ENCODE measurements around the gene SLC44A5. TPM values are rescaled to one million over a fixed set of nuclear protein-coding genes. Genes with fewer than 3 reads are reported as not detected.
"Not testable (repeated sequence)": the region's sequence is repeated elsewhere in the genome, so short reads cannot be mapped to it uniquely, and the experiment has no call there.

The SLC44A5 gene
- total and polyA plus RNA-seq, 2 donors (not counting 1 experiment from before 2014, with no cell fraction given), result 2.8 to 4.2 TPM

- H4K20me1 ChIP-seq (ENCODE audit: control insufficient read depth, insufficient read depth, low read length, poor library complexity, severe bottlenecking), result no peaks in the 10 kb centered on the region
- no peak for ATAC-seq (ENCODE audit: low read depth)
- no peaks in the 10 kb centered on the region for H3K36me3 ChIP-seq (replicated peaks in 1 of 2; ENCODE audit: control extremely low read depth in 1 of 2, control insufficient read depth in 1 of 2, extremely low read depth in 1 of 2, insufficient read depth in 2 of 2, low read length in 1 of 2)
- H3K27ac ChIP-seq (ENCODE audit: low read length in 2 of 2), result no peak overlapping the region
- WGBS (ENCODE audit: insufficient coverage), result 94% methylated on average over 4 of the region's 4 CpGs
- H3K27me3 ChIP-seq (replicated peaks in 1 of 4; ENCODE audit: control extremely low read depth in 1 of 4, control insufficient read depth in 3 of 4, insufficient read depth in 4 of 4, low read length in 3 of 4), result no peaks in the 10 kb centered on the region
- no peak overlapping the region for H3K4me2 ChIP-seq (replicated peaks; ENCODE audit: low read depth, low read length, poor library complexity, severe bottlenecking)
- H3K79me2 ChIP-seq (ENCODE audit: control insufficient read depth, insufficient read depth, low read length), result no peaks in the 10 kb centered on the region
- no peak for DNase-seq
- no peak overlapping the region for H3K9ac ChIP-seq (ENCODE audit: low read length)
- Mint-ChIP-seq H3K9me3 (ENCODE audit: insufficient read depth) (no peaks in the 10 kb centered on the region), H3K27me3 (peaks cover 3% of the 10 kb centered on the region), H3K27ac (no peak overlapping the region), H3K4me3 (no peak overlapping the region), H3K4me1 (peaks cover 34% of the 10 kb centered on the region)
- H2AFZ ChIP-seq (ENCODE audit: insufficient read depth, low read depth, low read length, poor library complexity, severe bottlenecking), result no peak overlapping the region
- ChIA-PET CTCF (interaction anchor here (1.6 to 2.5 kb wide), 2 partner anchors 8 to 25 kb away, joined by 5 to 13 read pairs; no protein-coding TSS in a partner anchor), POLR2A (no interaction called here)
- TF ChIP-seq EZH2 (IDR thresholded peaks at IDR 0.05; ENCODE audit: borderline replicate concordance, insufficient read depth, low read depth, low read length, poor library complexity, severe bottlenecking) (no peak), CTCF (IDR thresholded peaks at IDR 0.05) (no peak)
- H3K9me3 ChIP-seq (ENCODE audit: control extremely low read depth in 1 of 3, control insufficient read depth in 2 of 3, insufficient read depth in 1 of 3, low read length in 2 of 3), result peaks cover 0 to 6% (median 0%) of the 10 kb centered on the region in 3 donors
- intact Hi-C loops (cut with micrococcal nuclease), result no loop called here
- H3K4me3 ChIP-seq (ENCODE audit: control extremely low read depth in 1 of 5, extremely low read depth in 1 of 5, insufficient read depth in 1 of 5, low read depth in 2 of 5, low read length in 4 of 5), result no peak overlapping the region
- H3K4me1 ChIP-seq (ENCODE audit: control insufficient read depth in 2 of 2, insufficient read depth in 2 of 2, low read length in 2 of 2), result peaks cover 14% of the 10 kb centered on the region in 2 donors
These were observed 352.6 kb downstream of the SLC44A5 start for GRCh38 chr1:75258351-75258750.

GRCh38 chr1:75257424-75257823 lies 353.5 kb downstream of the SLC44A5 start:
- Mint-ChIP-seq H3K4me1 (peaks cover 37% of the 10 kb centered on the region), H3K4me3 (no peak overlapping the region), H3K27ac (no peak overlapping the region), H3K9me3 (ENCODE audit: insufficient read depth) (no peaks in the 10 kb centered on the region), H3K27me3 (peaks cover 3% of the 10 kb centered on the region)
- Histone ChIP-seq H4K20me1 (ENCODE audit: control insufficient read depth, insufficient read depth, low read length, poor library complexity, severe bottlenecking) (no peaks in the 10 kb centered on the region), H3K4me1 (ENCODE audit: control insufficient read depth in 2 of 2, insufficient read depth in 2 of 2, low read length in 2 of 2) (peaks cover 14% of the 10 kb centered on the region in 2 donors), H3K4me2 (replicated peaks; ENCODE audit: low read depth, low read length, poor library complexity, severe bottlenecking) (no peak overlapping the region), H3K27ac (ENCODE audit: low read length in 2 of 2) (no peak overlapping the region), H3K79me2 (ENCODE audit: control insufficient read depth, insufficient read depth, low read length) (no peaks in the 10 kb centered on the region), H3K9me3 (ENCODE audit: control extremely low read depth in 1 of 3, control insufficient read depth in 2 of 3, insufficient read depth in 1 of 3, low read length in 2 of 3) (peaks cover 0 to 6% (median 0%) of the 10 kb centered on the region in 3 donors), H2AFZ (ENCODE audit: insufficient read depth, low read depth, low read length, poor library complexity, severe bottlenecking) (no peak overlapping the region), H3K9ac (ENCODE audit: low read length) (no peak overlapping the region), H3K27me3 (replicated peaks in 1 of 4; ENCODE audit: control extremely low read depth in 1 of 4, control insufficient read depth in 3 of 4, insufficient read depth in 4 of 4, low read length in 3 of 4) (no peaks in the 10 kb centered on the region), H3K36me3 (replicated peaks in 1 of 2; ENCODE audit: control extremely low read depth in 1 of 2, control insufficient read depth in 1 of 2, extremely low read depth in 1 of 2, insufficient read depth in 2 of 2, low read length in 1 of 2) (no peaks in the 10 kb centered on the region), H3K4me3 (ENCODE audit: control extremely low read depth in 1 of 5, extremely low read depth in 1 of 5, insufficient read depth in 1 of 5, low read depth in 2 of 5, low read length in 4 of 5) (no peak overlapping the region)
- ChIA-PET POLR2A (no interaction called here), CTCF (interaction anchor here (1.1 to 2.5 kb wide), 4 partner anchors 9 to 24 kb away, joined by 3 to 13 read pairs (median 5); no protein-coding TSS in a partner anchor)
- DNase-seq, result no peak
- 57% methylated on average over 2 of the region's 2 CpGs for WGBS (ENCODE audit: insufficient coverage)
- ATAC-seq (ENCODE audit: low read depth), result no peak
- intact Hi-C loops (cut with micrococcal nuclease), result no loop called here
- TF ChIP-seq EZH2 (IDR thresholded peaks at IDR 0.05; ENCODE audit: borderline replicate concordance, insufficient read depth, low read depth, low read length, poor library complexity, severe bottlenecking) (no peak), CTCF (IDR thresholded peaks at IDR 0.05) (no peak)

- WGBS (ENCODE audit: insufficient coverage), result no CpG with 5 or more reads among the region's 4 CpGs
- H3K9ac ChIP-seq (ENCODE audit: low read length); ATAC-seq (ENCODE audit: low read depth); H2AFZ ChIP-seq (ENCODE audit: insufficient read depth, low read depth, low read length, poor library complexity, severe bottlenecking); intact Hi-C loops (cut with micrococcal nuclease); H3K9me3 Mint-ChIP-seq (ENCODE audit: insufficient read depth); H3K36me3 ChIP-seq (replicated peaks in 1 of 2; ENCODE audit: control extremely low read depth in 1 of 2, control insufficient read depth in 1 of 2, extremely low read depth in 1 of 2, insufficient read depth in 2 of 2, low read length in 1 of 2); H3K27ac ChIP-seq (ENCODE audit: low read length in 2 of 2); H3K4me2 ChIP-seq (replicated peaks; ENCODE audit: low read depth, low read length, poor library complexity, severe bottlenecking); H3K4me1 ChIP-seq (ENCODE audit: control insufficient read depth in 2 of 2, insufficient read depth in 2 of 2, low read length in 2 of 2); H3K27ac Mint-ChIP-seq; H3K4me3 Mint-ChIP-seq; H3K27me3 Mint-ChIP-seq; H3K79me2 ChIP-seq (ENCODE audit: control insufficient read depth, insufficient read depth, low read length); DNase-seq; H3K9me3 ChIP-seq (ENCODE audit: control extremely low read depth in 1 of 3, control insufficient read depth in 2 of 3, insufficient read depth in 1 of 3, low read length in 2 of 3); H3K27me3 ChIP-seq (replicated peaks in 1 of 4; ENCODE audit: control extremely low read depth in 1 of 4, control insufficient read depth in 3 of 4, insufficient read depth in 4 of 4, low read length in 3 of 4); H3K4me3 ChIP-seq (ENCODE audit: control extremely low read depth in 1 of 5, extremely low read depth in 1 of 5, insufficient read depth in 1 of 5, low read depth in 2 of 5, low read length in 4 of 5); POLR2A ChIA-PET; H4K20me1 ChIP-seq (ENCODE audit: control insufficient read depth, insufficient read depth, low read length, poor library complexity, severe bottlenecking); H3K4me1 Mint-ChIP-seq: not testable (repeated sequence)
- CTCF ChIA-PET, result interaction anchor here (1.5 kb wide), 1 partner anchor 14 kb away, joined by 3 read pairs; no protein-coding TSS in a partner anchor
These were observed 360.8 kb downstream of the SLC44A5 start for GRCh38 chr1:75250114-75250513.
